Measurements from ENCODE around the gene HIGD1B.
A peak's percentile ranks its signal among the peaks of the same experiment; 100 is the strongest.

Gene HIGD1B

DNA sequence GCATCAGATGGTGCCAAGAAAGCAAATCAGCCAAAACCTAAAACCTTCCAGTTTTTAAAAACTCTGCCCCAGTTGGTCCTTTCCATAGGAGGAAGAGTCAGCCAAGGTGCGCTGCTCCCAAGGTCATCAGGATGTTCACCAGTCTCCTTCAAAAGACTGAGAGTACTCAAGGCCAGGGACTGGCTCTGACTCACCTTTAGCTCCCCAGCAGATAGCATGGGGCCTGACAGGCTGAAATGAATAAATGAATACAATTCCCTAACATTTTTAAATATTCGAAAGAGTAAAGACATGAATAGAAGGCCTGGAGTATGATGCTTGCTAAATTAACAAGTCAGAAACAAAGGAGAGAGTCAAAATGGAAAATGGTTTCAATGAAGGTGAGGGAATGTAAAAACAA, 32.4 kb downstream of the HIGD1B start:
- no peak for DNase-seq

GRCh38 chr17:44881145-44881544, 33.5 kb downstream of the HIGD1B start:
- DNase-seq, result no peak

DNA sequence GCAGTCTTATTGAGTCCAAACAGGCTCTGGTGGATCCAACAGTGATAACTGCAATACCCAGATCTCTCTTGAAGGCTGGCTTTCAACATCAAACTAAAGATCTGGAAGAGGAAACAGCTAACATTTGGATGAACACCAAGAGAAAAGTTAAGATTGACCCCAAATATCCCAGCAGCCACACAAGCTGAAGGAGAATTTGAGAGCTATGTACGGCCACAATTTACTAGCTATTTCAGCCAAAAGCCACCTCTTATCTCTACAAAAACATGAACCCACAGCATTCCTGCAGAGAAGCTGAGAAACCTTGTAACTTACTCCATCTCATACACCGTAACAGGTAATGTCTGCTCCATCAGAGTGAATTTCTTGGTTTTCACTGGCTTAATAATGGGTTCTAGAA, 37.3 kb downstream of the HIGD1B start:
- DNase-seq, result no peak

- DNase-seq, result no peak
These were observed 39.3 kb downstream of the HIGD1B start for GRCh38 chr17:44887016-44887415.

- peak; percentile 25 for DNase-seq
These were observed 40.6 kb downstream of the HIGD1B start for GRCh38 chr17:44887971-44888954.

DNA sequence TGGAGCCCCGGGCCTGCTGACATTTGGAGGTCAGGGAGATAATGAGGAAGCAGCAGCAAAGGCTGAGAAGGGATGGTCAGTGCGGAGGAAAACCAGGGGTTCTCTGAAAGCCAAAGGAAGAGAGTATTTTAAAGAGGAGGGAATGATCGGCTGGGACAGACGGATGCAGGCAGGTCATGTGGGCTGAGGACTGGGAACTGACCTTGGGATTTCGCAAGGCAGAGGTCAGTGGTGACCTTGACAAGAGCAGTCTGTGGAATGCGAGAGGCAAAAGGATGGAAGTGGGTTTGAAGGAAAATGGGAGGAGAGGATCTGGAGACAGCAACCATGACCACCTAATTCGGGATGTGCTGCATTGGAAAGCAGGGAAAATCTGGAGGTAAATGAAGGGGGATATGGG, 41.3 kb downstream of the HIGD1B start:
- no peak for DNase-seq

DNA sequence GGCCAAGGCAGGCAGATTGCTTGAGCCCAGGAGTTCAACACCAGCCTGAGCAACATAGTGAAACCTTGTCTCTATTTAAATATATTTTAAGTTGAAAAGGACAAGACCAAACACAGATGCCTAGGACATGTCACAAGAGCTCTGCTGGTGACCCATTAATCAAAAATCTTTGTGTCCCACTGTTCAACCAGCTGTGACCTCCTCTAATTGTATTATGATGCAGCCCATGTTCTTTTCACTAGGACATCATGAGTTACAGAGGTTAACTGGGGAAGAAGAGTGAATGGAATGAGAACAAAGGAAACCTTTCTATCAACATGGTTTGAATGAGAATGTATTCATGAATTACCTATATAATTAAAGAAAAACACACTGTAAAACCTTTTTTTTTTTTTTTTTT, 44.6 kb downstream of the HIGD1B start:
- DNase-seq, result no peak

GRCh38 chr17:44894642-44895041, 47.0 kb downstream of the HIGD1B start:
- DNase-seq, result no peak

DNA sequence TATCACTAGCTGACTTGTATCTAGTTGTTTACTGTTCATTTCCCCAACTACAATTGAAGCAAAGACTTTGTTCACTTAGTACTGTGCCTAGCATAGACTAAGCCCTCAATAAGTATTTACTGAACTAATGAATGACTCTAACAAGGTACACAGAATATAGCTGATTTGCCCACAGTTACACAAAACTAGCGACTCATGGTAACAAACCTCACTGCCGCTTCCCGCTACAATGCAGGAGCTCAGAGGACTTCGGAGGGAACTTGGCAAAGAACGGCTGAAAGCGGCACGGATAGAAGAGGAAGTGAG, 51.0 kb downstream of the HIGD1B start:
- no peak for DNase-seq

- peak; percentile 90 for DNase-seq
These were observed 51.5 kb downstream of the HIGD1B start, which contains the start of gene EFTUD2 for GRCh38 chr17:44899074-44899782. EFTUD2 (minus strand) TSS chr17:44899445; CDS start chr17:44894521, 4,924 bp downstream.

All from GDM1 (cell line).